NCI-H69 (cell line): ENCODE results near the gene WDR48.

Experiments used
- DNase-seq: peaks from one replicate; lab custom pipeline; 2025; lab: John Stamatoyannopoulos, UW

WDR48 gene

DNA sequence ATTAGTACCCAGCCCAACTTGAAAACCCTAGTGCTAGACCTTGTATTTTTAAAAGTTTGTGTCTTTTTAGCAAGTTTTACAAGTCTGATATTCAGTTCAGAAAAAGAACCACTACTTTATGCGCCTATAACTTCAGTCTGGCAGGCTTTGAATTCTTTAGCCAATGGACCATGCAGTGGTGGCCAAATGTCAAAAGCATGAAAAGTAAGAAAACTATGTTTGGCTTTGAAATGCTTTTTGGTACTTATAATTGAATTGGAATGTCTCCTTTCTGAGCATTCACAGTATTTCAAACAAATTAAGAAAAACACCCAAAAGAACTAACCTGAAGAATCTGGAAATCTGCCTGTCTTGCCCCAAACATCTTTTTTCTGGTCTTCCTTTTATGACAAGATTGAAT, 12.8 kb downstream of the WDR48 start:
- DNase-seq, result no peak

DNA sequence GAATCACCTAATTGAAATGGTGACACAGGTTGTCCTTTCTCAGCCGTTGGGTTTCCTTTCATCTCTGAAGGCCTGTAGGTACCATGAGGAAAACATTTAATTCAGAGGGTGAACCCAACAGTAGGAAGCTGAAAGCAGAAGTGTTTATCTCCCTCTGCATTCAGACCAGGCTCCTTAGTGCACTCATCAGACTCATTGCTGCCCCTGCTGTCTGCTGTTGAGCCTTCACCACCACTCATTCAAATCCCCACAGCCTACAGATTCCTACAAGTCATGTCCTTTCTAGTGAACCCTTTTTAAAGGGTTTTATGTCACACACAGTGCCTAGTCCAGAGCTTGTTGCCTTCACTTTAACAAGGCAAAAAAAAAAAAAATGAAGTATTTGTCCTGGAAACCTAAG, 13.4 kb downstream of the WDR48 start:
- DNase-seq, result peak; percentile 5

DNA sequence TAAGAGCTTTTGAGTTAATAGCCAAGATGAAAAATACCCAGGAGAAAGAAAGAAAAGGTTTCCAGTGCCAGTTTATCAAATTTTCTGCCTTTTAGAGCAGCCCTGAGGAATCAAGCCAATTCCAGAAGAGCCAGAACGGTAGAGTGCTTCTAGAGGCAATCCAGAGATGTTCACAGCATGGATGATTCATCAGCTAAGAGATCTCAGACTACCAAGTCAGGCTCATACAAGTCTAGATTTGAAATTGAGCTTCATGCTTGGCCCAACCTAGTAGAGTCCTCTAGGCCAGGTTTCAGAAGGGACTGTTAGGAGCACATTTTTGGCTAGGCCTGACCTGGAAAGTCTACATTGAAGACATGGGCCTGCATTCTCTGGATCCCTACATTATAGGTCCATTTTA, 15.5 kb downstream of the WDR48 start:
- no peak for DNase-seq

GRCh38 chr3:39068556-39068955, 16.7 kb downstream of the WDR48 start:
- no peak for DNase-seq

DNA sequence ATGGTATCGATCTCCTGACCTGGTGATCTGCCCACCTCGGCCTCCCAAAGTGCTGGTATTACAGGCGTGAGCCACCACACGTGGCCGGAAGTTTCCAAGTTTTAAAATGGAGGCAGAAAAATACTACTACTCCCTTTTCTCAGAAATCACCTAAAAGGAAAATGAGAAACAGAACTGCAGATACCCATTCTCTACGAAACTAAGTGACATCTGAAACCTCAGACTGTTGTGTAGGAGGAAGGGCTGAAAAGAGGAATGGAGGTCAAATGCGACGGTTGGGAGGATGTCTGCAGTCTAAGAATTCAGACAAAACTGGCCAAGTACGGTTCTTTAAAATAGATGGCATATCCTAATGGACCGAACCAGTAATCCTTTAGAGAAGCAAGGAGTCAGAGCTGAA, 24.1 kb downstream of the WDR48 start:
- DNase-seq, result no peak

DNA sequence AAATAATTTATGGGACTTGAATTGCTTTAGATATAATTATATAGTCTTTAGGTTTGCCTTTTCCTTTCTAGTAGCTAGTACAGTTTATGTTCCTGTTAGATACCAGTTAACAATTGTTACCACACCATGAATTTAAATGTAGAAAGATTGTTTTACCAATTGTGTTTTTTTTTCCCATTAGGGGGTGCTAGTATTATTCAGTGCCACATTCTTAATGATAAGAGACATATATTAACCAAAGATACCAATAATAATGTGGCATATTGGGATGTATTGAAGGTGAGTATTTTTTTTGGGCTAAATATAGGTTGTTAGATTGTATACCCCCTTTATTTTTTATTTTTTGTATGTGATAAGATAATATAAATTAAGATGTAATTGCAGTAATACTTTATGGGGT, 27.7 kb downstream of the WDR48 start:
- no peak for DNase-seq

- DNase-seq, result no peak
Measured at GRCh38 chr3:39080026-39080425, 28.2 kb downstream of the WDR48 start.

DNA sequence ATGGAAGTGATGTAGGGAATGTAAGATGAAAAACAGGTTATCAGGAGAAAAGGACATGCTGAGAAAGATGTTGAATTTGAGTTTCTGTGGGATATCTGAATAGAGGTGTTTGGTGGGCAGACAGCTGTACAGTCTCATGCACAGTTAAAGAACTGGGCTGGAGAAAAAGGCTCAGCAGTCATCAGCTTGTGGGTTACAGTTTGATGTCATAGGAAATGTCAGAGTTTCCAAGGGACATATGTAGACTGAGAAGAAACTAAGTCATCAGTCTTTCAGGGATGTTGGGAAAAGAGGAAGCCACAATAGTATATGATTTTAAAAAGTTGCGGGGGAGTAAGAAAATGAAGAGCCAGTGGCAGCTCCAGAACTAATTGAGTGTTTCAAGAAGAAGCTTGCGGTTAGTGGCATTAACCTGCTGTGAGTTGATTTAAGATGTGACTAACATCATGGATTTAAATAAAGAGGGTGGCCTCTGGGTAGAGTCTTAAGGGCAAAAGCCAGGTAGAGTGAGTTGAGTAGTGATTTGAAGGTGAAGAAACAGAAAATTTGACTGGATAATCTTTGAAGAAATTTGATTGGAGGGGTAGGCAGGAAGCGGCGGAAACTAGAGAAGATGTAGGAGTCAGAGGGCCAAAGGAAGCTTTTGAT, 31.0 kb downstream of the WDR48 start:
- DNase-seq, result no peak

- no peak for DNase-seq
Measured at GRCh38 chr3:39086144-39086543, 34.3 kb downstream of the WDR48 start.

DNA sequence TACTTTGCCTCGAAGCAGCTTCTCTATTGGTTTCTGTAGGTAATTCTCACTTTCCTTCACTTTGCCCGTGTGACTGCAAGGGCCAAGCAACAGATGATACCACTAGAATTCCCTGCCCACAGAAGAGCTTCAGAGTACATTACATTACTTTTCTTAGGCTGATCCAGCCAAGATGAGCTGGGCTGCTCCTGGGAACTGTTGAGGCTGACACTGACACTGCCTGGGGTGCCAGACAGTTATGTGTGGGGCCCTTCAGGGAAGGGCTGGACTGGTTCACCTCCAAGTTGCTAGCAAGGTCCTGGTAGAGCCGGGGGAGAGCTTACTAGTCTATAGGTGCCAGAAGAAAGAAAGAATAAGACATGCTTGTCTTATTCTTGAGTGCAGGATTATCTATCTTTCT, 36.6 kb downstream of the WDR48 start:
- DNase-seq, result no peak

- no peak for DNase-seq
Measured at GRCh38 chr3:39088889-39089288, 37.1 kb downstream of the WDR48 start.

- no peak for DNase-seq
Measured at GRCh38 chr3:39090922-39091321, 39.1 kb downstream of the WDR48 start.

- DNase-seq, result no peak
Measured at GRCh38 chr3:39094851-39095677, 43.2 kb downstream of the WDR48 start.

DNA sequence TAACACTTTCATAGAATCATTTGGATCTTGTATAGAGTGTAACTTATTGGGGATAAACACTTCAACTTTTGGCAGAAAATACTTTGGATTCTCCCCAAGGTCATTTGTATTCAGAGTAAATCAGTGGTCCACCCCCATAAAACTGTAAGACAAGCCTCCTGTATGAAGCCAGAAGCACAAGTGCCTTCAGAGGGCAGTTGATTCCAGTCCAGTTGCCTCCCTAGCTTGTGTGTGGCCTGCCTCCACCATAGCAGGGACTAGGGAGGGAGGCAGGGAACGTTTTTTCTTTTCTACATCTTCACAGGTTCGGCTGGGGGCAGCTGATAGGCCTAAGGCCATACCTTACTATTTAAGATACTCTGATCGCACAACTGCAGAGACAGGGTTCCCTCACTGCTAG, 44.0 kb downstream of the WDR48 start:
- DNase-seq, result no peak

DNA sequence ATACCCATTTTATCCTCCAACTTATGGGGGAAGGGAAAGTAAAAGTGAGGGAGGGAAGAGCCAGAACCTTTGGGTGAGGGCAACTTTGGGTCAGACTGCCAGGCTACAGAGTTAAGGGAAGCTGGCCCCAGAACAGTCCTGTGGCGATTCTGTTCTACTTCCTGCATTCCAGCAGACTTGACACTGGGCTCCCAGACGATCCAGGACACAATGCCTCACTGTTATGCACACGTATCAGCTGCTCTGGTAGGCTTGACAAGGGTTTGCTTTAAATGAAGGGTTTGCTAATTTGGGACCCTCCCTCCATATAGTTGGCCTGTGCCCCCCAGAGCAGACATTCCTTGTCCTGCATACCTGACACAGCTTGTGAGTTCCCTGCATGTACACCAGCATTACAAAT, 45.0 kb downstream of the WDR48 start:
- DNase-seq, result no peak

GRCh38 chr3:39097716-39098472, 46.1 kb downstream of the WDR48 start:
- DNase-seq, result no peak

DNA sequence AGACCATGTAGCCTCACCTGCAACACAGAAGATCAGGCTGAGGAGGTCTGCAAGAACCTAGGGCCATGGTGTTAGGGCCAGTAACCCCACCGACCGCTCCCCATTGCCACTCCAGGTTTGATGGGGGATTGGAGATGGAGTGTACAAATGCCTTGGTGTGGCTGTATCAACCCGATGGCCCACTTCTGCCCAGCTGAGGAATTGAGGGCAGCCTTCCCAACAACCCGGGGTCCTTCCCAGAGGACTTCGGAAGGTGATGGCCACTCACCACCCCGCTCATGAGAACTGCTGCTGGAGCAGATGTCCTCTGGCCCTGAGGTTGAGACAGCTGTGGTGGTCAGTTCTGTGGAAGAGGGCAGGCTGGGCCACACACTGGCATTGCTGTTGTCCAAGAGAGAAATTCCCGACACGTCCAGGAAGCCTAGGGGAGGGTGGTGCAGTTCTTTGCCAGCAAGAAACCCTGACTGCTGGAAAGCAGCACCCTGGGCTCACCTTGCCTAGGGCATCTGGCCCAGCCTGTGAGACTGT, 46.7 kb downstream of the WDR48 start:
- DNase-seq, result no peak

- no peak for DNase-seq
Measured at GRCh38 chr3:39099242-39099641, 47.4 kb downstream of the WDR48 start.

- DNase-seq, result no peak
Measured at GRCh38 chr3:39099738-39100499, 48.1 kb downstream of the WDR48 start.

GRCh38 chr3:39100500-39100886, 48.7 kb downstream of the WDR48 start:
- DNase-seq, result no peak

- peak; percentile 30 for DNase-seq
Measured at GRCh38 chr3:39101022-39101689, 49.3 kb downstream of the WDR48 start.
